ENCODE measurements around the gene TMTC4.

DNA sequence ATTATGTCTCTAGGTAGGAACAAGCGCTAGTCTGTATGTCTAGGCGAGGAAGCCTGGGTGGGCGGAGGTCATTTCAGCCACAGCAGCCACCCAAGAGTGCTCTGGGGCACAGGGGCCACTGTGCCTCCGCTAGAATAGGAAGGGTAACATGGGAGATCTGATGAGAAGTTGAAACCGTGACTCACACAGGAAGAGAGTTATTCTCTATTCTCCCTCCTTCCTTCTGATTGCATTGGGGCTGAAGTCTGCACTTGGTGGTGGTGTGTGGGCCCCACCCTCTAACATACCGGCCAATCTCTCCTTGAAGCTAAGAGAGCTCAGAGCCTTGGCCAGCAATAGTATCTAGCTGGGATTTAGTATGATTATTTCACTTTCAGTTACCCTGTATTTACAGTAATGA, 65.7 kb downstream of the TMTC4 start:
- TF ChIP-seq, protein P1, sequence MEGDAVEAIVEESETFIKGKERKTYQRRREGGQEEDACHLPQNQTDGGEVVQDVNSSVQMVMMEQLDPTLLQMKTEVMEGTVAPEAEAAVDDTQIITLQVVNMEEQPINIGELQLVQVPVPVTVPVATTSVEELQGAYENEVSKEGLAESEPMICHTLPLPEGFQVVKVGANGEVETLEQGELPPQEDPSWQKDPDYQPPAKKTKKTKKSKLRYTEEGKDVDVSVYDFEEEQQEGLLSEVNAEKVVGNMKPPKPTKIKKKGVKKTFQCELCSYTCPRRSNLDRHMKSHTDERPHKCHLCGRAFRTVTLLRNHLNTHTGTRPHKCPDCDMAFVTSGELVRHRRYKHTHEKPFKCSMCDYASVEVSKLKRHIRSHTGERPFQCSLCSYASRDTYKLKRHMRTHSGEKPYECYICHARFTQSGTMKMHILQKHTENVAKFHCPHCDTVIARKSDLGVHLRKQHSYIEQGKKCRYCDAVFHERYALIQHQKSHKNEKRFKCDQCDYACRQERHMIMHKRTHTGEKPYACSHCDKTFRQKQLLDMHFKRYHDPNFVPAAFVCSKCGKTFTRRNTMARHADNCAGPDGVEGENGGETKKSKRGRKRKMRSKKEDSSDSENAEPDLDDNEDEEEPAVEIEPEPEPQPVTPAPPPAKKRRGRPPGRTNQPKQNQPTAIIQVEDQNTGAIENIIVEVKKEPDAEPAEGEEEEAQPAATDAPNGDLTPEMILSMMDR (IDR thresholded peaks at IDR 0.05; ENCODE audit: low read depth, low read length), result no peak
- TF ChIP-seq MYC (IDR thresholded peaks at IDR 0.05; ENCODE audit: low read depth, low read length) (0 out of 2 replicates have a peak, but pooled peaks have one; percentile 23), POLR2A (IDR thresholded peaks at IDR 0.05; ENCODE audit: extremely low read depth, insufficient read length) (no peak), MAX (IDR thresholded peaks at IDR 0.05; ENCODE audit: low read depth, low read length) (peak; percentile 65)

All from NB4 (cell line).